Urothelium cell line (cell line): ENCODE results near the gene NTM.
A peak's percentile ranks its signal among the peaks of the same experiment; 100 is the strongest.

ENCODE experiments used
- DNase-seq: peaks from one replicate; pipeline ENCODE4 v3.0.0; 2011; ENCODE audit warnings: low spot score, mixed read lengths
- FAIRE-seq: peaks from 2 replicates; lab custom pipeline; 2011; peaks lifted over from hg19 to GRCh38; lab: Jason Lieb, UNC

The NTM gene

DNA sequence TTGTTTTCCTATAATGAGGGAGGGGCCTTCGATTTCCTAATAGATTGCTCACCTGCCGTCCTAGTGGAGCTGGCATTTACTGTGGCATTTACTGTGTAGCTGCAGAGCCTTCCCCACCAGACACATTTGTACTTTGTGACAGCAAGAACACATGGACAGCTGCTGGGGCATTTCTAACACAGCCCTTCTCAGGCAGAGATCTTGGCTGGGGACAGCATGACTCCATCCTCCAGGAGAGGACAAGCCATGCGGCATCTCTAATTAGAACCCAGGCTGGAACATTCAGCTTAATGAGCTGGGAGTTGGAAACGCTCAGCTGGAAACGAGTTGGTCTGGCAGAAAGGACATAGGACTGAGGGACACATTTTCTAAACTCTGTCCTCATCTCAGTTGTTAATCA is 887.5 kb downstream of the NTM start:
- no peak for DNase-seq
- no peak for FAIRE-seq

DNA sequence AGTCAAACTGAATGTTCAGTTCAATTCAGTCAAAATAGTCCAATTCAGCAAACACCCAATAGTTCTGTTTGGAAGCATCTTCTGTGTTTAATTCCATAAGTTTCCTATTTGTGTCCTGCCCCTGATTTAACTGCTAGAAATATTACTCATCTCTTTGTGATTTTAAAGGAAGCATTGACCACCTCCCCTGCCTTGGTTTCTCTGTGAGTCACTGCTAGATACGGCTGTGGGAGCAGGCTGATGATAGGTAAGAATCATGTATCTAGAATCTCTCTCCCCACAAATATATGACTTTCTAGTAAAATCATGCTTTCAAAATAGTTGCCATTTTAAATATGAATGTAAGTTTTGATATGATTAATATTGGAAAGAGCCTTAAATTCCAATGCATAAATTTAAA is 888.5 kb downstream of the NTM start:
- no peak for DNase-seq

DNA sequence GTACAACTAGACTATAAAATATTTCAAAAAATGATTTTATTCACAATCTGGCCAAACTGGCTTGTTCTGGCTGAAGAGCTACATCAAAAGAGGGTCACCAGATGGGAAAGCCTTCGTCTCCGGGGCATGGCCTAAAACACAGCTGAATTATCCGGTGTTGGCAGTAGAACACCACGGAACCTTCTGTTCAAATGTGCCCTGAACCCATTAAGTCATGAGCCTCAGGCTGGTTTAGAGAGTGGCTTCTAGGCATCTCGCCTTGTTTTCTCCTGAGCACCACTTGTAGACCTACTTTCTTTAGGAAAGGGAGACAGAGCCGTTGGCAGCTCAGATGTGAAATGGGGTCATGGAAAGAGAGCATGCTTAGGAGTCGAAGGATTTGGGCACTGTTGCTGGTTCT is 890.2 kb downstream of the NTM start:
- FAIRE-seq: no peak
- no peak for DNase-seq

More for the DNA sequence above, 888.5 kb downstream of the NTM start:
- FAIRE-seq: no peak

DNA sequence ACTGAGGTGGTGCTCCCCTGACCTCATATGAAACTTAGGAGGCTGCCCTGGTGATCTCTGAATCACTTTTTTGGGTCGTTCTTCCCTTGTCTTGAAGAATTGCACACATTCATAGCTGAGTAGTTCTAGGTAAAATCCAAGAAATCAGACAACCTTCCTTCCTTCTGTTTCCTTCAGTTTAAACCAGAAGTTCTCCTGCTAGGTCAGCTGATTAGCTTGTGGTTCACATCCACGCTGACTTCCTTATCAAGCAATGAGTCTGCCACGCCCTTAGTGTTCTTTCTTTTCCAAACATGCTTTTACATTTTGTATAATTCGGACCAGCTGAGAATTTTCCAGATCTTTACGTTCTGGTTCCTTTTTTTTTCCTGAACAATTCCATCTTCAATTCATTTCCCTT is 892.8 kb downstream of the NTM start:
- no peak for FAIRE-seq

DNA sequence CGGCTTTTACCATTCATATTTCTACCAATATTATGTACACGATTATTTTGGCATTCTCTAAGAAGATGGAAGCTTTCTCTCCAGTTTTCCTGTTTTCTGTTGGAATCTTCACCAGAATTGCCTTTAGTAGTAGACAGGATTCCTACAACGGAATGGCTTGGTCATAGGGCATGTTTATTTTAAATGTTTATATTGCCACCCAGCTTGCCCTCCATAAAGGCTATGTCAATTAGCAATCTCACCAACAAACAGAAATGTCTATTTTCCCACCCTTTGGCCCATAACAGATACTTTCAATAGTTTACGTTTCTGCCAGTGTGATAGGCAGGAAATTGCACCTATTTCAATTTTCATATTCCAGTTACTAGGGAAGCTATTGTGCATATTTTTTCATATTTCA is 893.5 kb downstream of the NTM start:
- no peak for FAIRE-seq
- no peak for DNase-seq

More for the DNA sequence above, 892.8 kb downstream of the NTM start:
- no peak for DNase-seq

DNA sequence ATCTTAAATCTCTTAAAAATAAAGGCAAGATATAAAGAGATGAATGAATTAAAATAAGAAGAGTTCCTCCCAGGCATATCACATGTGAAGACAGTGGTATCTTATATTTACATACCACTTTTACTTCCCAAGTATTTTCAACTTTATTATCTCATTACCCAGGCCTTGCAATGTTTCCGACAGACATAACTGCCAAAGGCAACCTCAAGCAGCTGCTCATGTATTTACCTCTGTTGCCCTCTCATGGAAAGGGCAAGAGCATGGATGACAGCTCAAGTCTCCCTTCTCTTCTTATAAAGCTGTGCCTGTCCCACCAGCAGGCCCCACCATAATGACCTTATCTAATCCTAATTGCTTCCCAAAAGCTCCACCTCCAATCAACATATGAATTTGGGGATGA is 894.2 kb downstream of the NTM start:
- DNase-seq (no peak), FAIRE-seq (no peak)

DNA sequence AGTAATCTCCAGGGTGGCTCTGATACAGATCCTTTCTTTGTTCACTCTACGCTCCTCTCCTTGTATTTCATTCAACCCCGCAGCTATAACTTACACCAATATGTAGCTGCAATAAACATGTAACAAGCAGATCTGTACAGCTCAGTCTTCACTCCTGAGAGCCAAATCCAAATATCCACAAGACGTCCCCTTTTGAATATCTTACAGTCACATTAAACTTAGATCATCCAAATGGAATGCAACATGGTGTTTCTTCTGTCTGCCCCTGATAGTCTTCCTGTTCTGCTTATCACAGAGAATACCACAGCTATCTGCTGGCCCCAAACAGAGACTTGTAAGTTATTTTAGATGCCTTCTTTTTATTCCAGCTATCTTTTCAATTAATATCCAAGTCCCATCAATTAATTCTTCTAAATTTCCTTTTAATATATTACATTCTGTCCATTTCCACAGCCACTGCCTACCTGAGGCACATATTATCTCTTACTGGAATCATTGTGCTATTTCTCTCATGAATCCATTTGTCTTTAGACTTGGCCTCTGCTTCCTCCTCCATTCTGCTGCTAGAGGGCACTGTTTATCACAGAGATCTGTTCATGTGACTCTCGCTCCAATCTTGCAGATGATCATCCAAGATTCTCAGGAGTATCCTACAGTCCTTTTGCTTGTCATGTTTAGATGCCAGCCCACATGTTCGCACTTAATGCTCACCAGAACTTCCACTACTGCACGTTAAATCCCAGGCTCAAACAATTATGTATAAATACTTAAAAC is 908.6 kb downstream of the NTM start:
- FAIRE-seq: no peak
- peak; percentile 30 for DNase-seq

DNA sequence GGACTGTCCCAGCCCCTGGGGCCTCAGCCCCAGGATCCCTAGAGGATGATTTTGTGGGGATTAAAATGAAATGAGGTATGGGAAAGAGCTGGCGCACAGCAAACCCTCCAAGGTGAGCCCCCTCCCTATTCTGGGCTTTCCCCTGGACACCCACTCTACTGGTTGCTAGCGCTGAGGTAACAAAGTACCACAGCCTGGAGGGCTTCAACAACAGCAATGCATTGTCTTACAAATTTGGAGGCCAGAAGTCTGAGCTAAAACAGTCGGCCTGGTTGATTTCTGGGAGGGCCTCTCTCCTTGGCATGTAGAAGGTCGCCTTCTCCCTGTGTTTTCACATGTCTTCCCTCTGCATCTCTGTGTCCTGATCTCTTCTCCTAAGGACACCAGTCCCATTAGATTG is 913.6 kb downstream of the NTM start:
- DNase-seq (no peak), FAIRE-seq (no peak)

DNA sequence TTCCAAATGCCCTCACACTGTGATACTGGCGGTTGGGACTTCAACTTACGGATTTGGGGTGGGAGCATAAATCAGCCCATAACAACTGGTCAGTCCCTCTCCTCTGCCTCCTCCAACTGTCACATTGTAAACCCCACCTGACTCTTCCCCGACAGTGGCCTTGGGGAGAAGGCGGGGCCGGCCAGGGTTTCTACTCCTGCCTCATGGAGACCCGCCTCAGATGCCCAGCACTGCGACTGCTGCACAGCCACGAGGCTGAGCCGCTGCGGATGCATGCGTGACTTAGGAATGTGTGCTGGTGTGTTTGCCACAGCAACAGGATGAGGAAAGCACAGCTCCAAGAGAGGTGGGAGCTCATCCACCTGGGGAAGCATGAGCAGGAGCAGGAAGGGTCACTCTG is 914.2 kb downstream of the NTM start:
- DNase-seq (no peak), FAIRE-seq (no peak)

DNA sequence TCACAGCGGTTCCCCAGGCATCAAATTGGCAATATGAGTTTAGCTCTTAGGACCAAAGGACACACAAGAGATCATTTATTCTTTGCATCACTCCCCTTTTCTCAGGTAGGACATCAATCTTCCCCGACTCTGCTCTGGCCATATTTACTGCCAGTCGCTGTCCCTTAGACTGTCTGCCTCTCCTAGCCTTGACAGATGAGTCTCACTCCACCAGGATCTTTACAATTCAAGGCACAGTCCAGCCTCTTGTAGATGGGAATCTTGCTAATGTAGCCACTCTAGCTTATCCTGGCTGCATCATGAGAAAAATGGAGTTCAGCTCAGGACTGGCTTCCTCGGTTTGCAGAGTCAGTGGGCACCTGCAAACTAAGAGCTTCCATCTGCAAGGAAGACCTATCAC is 915.2 kb downstream of the NTM start:
- no peak for FAIRE-seq
- DNase-seq: no peak

DNA sequence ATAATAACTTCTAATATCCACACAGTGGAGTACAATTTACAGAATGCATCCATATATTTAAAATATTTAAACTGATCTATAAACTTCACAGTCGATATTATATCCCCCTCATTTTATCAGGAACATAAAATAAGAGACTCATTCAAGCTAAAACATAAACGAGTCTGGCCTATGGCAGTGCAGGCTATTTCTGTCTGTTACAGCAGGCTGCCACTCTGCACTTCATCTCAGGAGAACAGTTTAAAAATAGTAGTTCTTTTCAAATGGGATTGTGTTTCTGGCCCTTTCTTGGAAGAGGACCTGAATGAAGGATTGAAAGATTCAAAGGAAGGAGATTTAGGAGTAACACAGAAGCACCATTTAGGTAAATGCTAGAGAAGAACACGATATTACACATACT is 915.7 kb downstream of the NTM start:
- FAIRE-seq (no peak), DNase-seq (no peak)

DNA sequence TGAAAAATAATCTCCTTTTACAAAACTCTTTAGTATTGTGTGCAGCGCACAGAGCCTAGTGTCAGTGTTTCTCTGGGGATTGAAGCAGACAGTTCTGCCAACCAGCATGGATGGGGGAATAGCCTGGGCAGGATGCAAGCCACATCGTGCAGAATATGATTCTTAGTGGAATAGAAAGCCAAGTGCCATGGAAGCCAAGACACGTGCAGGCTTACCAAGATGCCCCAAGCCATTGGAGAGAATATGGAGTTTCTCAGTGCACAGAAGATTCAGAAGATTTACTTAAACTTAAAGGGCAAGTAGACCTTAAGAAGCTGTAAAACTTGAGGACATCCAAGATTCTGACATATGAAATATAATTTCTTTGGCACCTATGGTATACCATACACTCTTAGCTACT is 917.6 kb downstream of the NTM start:
- DNase-seq: no peak
- FAIRE-seq: no peak

DNA sequence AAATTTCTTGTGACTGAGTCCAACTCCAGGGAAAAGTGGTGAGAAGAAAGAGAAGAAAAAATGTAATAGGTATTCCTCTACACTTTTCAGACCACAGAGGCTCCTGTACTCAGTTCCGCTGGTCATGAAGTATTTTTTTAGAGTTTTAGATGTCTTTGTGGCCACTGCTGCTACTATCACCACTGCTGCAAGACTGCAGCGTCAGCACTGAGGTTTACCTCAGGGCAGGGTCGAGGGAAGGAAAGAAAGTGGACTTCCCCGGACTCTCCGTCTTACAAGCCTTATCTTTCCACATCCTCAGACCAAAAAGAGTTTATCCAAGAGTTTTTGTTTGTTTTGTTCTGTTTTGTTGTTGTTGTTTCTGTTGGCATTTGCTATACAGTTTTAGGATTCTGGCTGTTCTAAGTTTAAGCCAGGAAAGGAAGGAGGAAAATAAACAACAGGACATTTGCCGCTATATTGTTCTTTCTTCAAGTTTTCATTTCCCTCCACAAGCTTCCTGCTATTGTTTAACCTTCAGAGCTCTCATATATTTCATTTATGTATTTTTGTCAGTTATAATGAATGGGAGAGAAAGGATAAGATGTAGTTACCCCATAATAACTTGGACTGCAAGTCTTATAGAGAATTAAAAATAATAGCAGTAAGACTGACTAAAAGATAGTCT is 919.3 kb downstream of the NTM start:
- no peak for DNase-seq

DNA sequence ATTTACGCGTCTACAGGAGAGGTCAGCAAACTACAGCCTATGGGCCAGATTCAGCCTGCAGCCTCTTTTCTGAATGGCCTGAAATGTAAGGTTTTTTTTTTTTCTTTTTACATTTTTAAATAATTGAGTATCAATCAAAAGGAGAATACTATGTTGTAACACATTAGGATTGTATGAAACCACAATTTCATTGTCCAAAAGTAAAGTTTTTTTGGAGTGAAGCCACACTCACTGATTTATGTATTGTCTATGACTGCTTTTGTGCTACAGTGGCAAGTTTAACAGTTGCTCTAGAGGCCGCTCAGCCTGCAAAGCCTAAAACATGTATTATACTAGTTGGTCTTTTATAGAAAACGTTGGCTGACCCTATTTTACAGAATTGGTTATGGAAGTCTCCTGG is 923.2 kb downstream of the NTM start:
- FAIRE-seq (no peak), DNase-seq (no peak)

More for the DNA sequence above, 919.3 kb downstream of the NTM start:
- FAIRE-seq: no peak

DNA sequence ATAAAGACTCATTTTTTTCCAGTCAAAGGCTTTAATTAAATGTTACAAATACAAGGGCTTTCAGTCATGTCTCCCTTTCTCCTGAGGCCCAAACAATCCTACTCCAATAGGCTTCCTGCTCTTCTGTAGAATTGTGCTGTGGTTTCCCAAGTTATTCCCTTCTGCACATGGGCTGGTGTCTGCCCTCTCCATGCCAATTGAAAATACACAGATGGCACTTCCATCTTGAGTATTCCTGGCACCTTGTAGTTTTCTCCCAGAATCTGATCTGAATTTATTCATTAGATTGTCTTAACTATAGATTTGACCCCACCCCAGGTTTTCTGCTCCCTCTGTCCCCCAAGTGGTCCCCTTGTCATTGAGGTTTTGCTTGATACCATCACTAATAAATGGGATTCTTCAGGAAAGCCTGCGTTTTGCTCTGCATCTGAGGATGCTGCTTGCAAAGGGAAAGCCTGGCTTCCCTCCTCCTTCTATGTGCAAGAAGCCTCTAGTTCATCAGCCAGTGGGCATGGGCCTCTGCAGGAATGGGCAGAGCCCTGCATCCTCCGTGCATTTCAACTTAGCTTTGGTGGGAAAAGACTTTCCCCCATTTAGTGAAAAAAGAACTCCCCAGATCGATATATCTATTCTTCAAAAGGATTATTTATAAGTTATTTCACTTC is 926.7 kb downstream of the NTM start:
- DNase-seq (no peak), FAIRE-seq (no peak)

DNA sequence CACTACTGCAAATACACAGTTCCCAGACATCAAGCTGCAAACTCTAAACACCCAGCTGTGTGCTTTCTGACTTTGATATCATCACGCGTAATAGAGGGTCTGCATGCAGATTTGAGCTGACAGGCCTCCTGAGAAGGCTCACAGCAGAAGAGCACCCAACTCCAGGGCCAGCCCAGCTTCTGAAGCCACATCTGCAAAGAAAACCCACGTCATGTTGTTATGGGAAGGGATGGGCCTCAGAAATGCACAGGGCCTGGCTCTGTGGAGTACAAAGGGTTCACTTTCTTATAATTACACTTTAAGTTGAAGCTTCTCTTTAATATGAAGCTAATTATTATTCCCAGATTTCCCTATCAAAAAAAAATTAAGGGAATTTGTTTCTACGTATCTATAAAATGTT is 927.9 kb downstream of the NTM start:
- FAIRE-seq (no peak), DNase-seq (no peak)

DNA sequence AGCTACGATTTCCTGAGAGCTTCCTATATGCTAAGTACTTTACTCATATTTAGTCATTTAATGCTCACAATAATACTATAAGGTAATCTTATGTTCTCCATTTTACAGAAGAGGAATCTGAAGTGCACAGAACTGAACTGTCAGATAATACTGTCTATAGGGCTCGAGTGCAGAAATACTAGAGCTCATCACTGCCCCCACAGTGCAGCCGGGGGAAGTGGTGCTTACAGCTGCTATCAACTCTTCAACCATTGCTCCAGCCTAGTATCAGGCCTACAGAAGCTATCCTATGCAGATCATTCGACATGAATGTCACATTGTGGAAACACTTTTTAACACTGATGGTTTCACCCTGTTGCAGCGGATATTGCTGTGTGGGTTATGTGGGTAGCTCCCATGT is 929.9 kb downstream of the NTM start:
- peak; percentile 11 for DNase-seq
- no peak for FAIRE-seq

DNA sequence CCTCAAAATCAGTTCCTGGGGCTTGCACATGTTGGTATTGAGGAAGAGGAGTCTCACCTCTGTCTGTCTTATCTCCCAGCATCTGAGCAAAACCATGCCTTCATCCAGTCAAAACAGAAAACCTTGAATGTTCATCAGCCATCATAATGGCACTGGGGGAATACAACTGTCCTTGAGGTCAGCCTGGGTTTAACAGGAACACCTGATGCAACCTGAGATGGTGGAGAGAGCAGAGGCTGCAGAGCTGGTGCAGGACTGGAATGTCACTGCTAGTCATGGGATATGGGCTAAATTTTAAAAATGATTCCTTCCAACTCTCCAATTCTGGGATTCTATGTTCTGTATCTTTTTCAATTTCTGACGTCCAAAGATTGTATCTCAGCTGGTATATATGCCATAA is 931.0 kb downstream of the NTM start:
- FAIRE-seq: no peak

DNA sequence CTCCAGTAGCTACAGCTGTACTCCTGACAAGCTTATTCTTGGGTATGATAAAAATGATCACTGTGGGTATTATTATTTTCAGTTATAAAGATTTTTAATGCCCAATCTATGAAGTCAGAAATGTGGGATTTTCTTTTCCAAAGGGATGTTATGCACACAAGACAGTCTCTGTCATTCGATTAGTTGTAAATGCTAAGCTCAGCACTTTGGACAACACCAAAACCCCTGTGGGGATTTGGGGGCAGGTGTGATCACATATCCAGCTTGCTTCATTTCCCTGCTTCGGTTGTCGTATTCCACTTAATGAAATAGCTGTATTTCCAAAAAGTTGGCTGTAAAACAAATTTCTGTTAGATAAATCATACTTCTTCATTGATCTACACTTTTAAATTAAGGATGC is 931.5 kb downstream of the NTM start:
- no peak for DNase-seq
- FAIRE-seq: no peak

More for the DNA sequence above, 931.0 kb downstream of the NTM start:
- DNase-seq: no peak

DNA sequence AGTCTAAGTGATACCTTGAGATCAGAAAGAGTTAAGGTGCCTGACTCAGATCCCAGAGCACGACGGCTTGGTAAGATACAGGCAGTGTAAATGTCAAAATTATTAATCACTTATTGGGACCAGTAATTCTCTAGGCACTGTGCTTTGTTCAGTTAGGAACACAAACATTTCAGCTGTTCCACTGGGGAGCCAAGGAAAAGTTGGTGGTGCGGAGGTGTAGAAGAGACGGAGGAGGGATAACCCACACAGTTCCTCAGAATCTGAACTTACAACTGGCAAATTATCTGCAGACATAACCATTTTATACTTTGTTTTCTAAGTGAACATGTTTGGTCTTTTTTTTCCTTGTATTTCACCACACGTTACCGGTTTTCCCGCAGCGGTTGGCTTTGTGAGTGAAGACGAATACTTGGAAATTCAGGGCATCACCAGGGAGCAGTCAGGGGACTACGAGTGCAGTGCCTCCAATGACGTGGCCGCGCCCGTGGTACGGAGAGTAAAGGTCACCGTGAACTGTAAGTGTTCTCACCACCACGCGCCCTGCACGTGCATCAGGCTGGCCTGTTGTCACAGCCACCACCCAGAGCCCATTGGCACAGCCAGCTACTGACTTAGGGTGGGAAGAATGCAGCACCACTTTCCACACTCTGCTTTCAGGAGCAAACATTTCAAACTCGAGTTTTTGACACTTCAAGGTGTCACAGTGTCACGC is 937.0 kb downstream of the NTM start:
- DNase-seq (no peak), FAIRE-seq (no peak)
